NCI-H2196 treated with DMSO at 0.1 percent for 48 hours (cell line): Measurements from ENCODE around the gene ELOA.
"Not testable (repeated sequence)": the region's sequence is repeated elsewhere in the genome, so short reads cannot be mapped to it uniquely, and the experiment has no call there.

Source experiments
- DNase-seq: peaks from one replicate; lab custom pipeline; 2025; ENCODE audit not compliant: unreplicated experiment; lab: John Stamatoyannopoulos, UW

ELOA gene

GRCh38 chr1:23743287-23744152 is at the start of gene ELOA:
Gene ELOA (plus strand): TSS chr1:23743471. CDS start chr1:23743504, 33 bp downstream.
- peak; percentile 36 for DNase-seq

DNA sequence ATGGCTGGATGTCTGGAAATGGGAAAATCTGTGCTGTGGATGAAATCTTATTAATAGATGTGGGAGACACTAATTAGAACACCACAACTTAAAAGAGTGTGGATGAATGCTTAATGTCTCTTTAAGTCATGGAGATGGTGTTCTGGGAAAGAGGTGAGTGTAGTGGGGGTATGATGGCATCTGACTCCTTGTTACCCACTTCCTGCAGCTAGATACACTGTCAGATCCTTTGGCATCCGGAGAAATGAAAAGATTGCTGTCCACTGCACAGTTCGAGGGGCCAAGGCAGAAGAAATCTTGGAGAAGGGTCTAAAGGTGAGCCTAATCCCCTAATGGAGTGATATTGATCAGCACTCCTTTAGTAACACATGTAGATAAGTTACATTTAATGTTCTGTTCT is 49.7 kb upstream of the ELOA start:
- no peak for DNase-seq

DNA sequence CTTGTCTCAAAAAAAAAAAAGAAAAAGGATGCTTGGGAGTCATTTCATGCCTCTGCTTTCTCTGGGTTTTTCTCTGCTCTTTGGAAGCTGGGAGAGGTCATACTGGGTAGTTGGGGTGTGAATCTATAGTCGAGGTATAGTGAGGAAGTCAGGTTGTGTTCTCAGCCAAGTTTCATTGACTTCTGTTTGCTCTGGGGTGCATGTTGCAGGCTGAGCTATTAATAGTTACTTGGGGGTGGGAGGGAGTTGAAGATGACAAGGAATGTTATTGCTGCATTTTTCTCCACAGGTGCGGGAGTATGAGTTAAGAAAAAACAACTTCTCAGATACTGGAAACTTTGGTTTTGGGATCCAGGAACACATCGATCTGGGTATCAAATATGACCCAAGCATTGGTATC is 48.9 kb upstream of the ELOA start:
- DNase-seq = no peak

GRCh38 chr1:23695667-23696066 is 47.6 kb upstream of the ELOA start:
- DNase-seq = no peak

- DNase-seq = no peak
Observed at GRCh38 chr1:23696335-23696989, 46.8 kb upstream of the ELOA start.

DNA sequence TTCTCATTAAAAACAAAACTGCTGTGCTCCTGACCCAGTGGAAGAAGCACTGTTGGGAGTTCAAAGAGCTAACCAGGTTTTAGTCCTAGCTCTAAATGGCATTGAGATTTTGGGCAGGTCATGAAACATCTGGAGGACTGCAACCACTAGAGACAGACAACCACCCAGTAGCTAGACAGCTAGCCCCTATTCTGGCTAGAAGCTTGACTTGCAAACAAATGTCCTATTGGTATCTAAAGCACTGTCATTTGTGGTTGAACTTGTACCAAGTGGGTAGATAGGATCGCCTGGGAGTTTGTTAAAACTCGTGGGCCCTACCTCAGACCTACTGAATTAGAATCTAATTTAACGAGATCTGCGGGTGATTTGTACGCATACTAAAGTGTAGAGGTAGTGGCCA is 44.8 kb upstream of the ELOA start:
- DNase-seq = no peak

- DNase-seq = no peak
Observed at GRCh38 chr1:23699280-23700179, 43.7 kb upstream of the ELOA start.

DNA sequence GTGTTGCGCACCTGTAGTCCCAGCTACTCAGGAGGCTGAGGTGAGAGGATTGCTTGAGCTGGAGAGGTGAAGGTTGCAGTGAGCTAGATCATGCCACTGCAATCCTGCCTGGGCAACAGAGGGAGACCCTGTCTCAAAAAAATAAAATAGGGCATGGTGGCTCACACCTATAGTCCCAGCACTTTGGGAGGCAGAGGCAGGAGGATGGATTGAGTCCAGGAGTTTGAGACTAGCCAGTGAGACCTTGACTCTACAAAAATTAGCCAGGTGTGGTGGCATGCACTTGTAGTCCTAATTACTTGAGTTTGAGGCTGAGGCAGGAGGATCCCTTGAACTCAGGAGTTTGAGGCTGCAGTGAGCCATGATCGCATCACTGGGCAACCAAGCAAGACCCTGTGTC is 42.0 kb upstream of the ELOA start:
- DNase-seq = no peak

GRCh38 chr1:23701996-23702395 is 41.3 kb upstream of the ELOA start:
- DNase-seq = no peak

- DNase-seq = no peak
Observed at GRCh38 chr1:23704834-23705495, 38.3 kb upstream of the ELOA start.

GRCh38 chr1:23709229-23709628 is 34.0 kb upstream of the ELOA start:
- no peak for DNase-seq

DNA sequence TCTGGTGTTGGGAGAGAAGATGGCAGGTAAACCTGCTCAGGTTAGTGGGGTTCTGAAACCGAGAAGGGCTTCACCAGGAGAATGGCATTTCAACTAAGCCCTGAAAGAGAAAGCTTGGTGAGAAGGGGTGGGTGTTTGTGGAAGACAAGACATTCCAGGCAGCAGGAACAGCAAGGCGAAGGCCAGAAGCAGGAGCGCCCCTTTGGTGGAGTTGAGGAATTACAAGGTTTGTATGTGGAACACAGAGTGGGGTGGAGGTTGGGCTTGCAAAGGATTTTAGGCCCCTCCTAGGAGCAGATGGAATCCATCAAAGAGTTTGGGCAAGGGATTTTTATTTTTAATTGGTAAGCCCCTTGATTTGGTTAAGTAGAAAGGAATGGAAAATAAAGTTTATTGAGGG is 24.8 kb upstream of the ELOA start:
- DNase-seq = peak; percentile 6

GRCh38 chr1:23719162-23719820 is 24.0 kb upstream of the ELOA start:
- peak; percentile 11 for DNase-seq

GRCh38 chr1:23720256-23720995 is 22.8 kb upstream of the ELOA start:
- DNase-seq = no peak

GRCh38 chr1:23722652-23723051 is 20.6 kb upstream of the ELOA start:
- no peak for DNase-seq

GRCh38 chr1:23726686-23727085 is 16.6 kb upstream of the ELOA start:
- no peak for DNase-seq

- DNase-seq = no peak
Observed at GRCh38 chr1:23727362-23727811, 15.9 kb upstream of the ELOA start.

DNA sequence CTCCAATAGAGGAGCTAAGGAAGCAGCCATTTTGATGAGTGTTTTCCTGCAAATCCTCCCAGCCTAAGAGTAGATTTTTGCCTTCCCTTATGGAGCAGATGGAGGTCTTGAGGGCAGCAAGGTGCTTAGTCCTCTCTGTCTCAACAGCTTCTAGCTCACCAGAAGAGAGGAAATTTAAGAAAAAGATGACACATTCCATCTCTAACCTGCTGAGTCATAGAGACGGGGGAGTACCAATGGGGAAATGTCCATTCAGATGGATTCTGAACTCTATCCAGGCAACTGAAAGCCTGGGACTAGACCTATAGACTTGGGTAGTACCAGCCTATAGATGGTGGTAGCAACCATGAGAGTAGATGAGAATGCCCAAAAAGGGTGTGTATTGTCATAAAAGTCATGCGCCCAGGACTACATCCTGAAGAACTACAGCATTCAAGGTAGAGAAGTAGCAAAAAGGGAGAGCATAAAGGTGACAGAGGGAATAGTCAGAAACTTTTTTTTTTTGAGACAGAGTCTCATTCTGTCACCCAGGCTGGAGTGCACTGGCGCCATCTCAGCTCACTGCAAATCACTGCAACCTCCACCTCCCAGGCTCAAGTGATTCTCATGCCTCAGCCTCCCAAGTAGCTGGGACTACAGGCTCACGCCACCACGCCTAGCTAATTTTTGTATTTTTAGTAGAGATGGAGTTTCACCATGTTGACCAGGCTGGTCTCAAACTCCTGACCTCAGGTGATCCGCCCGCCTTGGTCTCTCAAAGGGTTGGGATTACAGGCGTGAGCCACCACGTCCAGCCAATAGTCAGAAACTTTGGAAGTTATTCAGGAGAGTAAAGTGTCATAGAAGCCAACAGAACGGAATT is 10.7 kb upstream of the ELOA start:
- no peak for DNase-seq

DNA sequence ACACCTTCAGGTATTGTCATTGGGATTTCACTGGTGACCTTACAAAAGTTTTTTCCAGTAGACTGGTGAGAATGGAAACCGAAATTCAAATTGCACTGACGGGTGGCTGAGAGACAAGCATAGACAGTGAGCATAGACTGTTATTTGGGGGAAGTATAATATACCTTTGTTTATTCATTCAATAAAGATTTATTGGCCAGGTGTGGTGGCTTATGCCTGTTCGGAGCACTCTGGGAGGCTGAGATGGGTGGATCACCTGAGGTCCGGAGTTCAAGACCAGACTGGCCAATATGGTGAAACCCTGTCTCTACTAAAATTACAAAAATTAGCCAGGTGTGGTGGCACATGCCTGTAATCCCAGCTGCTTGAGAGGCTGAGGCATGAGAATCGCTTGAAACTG is 10.0 kb upstream of the ELOA start:
- DNase-seq = not testable (repeated sequence)
